Vagina (tissue), 2 donors: ENCODE data around the gene MTHFD1L. TPM values are rescaled to one million over a fixed set of nuclear protein-coding genes. Genes with fewer than 3 reads are reported as not detected.

Experiments used
- DNase-seq, 2 donors: peaks; one replicate each; pipeline ENCODE4 v3.0.0-alpha.2; 2017; ENCODE audit errors: extremely low spot score in 2 of 2
- H3K27ac ChIP-seq: fragments of 200-600 bp; sonication (generic); one replicate; pipeline ENCODE4 v1.5.1; 2019
- H3K27me3 ChIP-seq: fragments of 200-600 bp; sonication (generic); one replicate; pipeline ENCODE4 v1.5.1; 2019
- H3K36me3 ChIP-seq, 2 donors: fragments of 200-600 bp; sonication (generic); one replicate each; pipeline ENCODE4 v1.5.1; 2017 to 2019
- H3K4me1 ChIP-seq: fragments of 200-600 bp; sonication (generic); one replicate; pipeline ENCODE4 v1.5.1; 2019
- H3K4me3 ChIP-seq, 2 donors: fragments of 200-600 bp; sonication (generic); 1 replicate in 1 of 2; 2 replicates in 1 of 2; pipeline ENCODE4 v1.5.1; 2016 to 2019
- H3K9me3 ChIP-seq: fragments of 200-600 bp; sonication (generic); one replicate; pipeline ENCODE4 v1.5.1; 2019
- POLR2A ChIP-seq, 2 donors: fragments of 450-650 bp; IDR thresholded peaks; one replicate each; pipeline ENCODE4 v1.6.1; 2017; ENCODE audit warnings: antibody characterized with exemption in 2 of 2, mild to moderate bottlenecking in 2 of 2, moderate library complexity in 2 of 2
- POLR2AphosphoS5 ChIP-seq, 2 donors: sonication (generic); formaldehyde crosslinking; IDR thresholded peaks; one replicate each; pipeline ENCODE4 v1.9.0; 2017; ENCODE audit warnings: antibody characterized with exemption in 2 of 2, mild to moderate bottlenecking in 2 of 2, low read depth in 1 of 2; ENCODE audit not compliant: insufficient read depth in 1 of 2
- intact Hi-C: fragments of 100-400 bp; cut with DNase I; formaldehyde crosslinking; loops from one replicate; pipeline ENCODE4 v1.15.1; 2023
- total RNA-seq: library from RNA; depleted of rRNA; stranded (reverse); fragments of >200 nt; gene quantifications from one replicate; pipeline ENCODE4 v1.2.3, GENCODE V29; 2016
- TF ChIP-seq, protein P1 (sequence below), 3 experiments: fragments of 450-650 bp in 2 of 3; fragments of 200-600 bp in 1 of 3; sonication (generic) in 1 of 3; IDR thresholded peaks; one replicate each; pipeline ENCODE4 v1.5.1; 2017 to 2019; ENCODE audit warnings: antibody characterized with exemption in 3 of 3, mild to moderate bottlenecking in 2 of 3, moderate library complexity in 2 of 3

MTHFD1L gene
- total RNA-seq, 1 donor from 2014 or later: 2.7 TPM

DNA sequence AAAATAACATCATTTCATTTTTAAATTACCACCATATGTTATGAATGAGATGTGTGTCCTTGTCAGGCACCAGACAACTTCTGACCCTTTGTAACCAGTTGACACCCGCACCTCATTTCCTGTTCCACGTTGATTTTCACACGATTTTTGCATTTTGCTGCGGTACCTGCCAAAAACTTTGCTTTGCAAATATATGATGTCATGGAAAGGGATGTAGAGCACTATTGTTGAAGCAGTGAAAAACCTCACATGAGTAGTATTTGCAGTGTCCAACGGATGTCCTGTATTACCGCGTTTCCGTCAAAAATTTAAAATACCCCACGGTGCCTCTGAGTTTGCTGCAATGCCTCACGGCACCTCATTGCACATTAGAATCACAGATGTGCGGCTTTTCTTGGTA is 115.6 kb downstream of the MTHFD1L start:
- DNase-seq: peak in 1 of 2 donors; percentile 56
- Histone ChIP-seq H3K4me3 (no peak overlapping the region), H3K36me3 (no peaks in the 10 kb centered on the region), H3K9me3 (no peaks in the 10 kb centered on the region), H3K27ac (no peak overlapping the region), H3K4me1 (no peaks in the 10 kb centered on the region), H3K27me3 (no peaks in the 10 kb centered on the region)
- peak in 1 of 2 donors; percentile 80 for TF ChIP-seq POLR2AphosphoS5 (IDR thresholded peaks at IDR 0.05; ENCODE audit: insufficient read depth in 1 of 2, low read depth in 1 of 2)
- no peak for TF ChIP-seq POLR2A (IDR thresholded peaks at IDR 0.05)
- intact Hi-C loops: no loop called here

DNA sequence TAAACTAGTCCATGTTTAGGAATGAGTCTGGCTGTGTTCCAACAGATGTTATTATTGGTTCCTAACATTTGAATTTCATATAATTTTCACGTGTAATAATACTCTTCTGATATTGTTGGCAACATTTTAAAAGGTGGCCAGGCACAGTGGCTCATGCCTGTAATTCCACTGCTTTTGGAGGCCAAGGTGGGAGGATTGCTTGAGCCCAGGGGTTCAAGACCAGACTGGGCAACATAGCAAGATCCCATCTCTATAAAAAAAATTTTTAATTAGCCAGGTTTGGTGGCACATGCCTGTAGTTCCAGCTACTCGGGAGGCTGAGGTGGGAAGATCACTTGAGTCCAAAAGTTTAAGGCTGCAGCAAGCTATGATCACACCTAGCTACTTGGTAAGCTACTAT is 116.2 kb downstream of the MTHFD1L start:
- no peak for TF ChIP-seq POLR2A (IDR thresholded peaks at IDR 0.05)
- no peak for TF ChIP-seq POLR2AphosphoS5 (IDR thresholded peaks at IDR 0.05; ENCODE audit: insufficient read depth in 1 of 2, low read depth in 1 of 2)
- TF ChIP-seq, protein P1, sequence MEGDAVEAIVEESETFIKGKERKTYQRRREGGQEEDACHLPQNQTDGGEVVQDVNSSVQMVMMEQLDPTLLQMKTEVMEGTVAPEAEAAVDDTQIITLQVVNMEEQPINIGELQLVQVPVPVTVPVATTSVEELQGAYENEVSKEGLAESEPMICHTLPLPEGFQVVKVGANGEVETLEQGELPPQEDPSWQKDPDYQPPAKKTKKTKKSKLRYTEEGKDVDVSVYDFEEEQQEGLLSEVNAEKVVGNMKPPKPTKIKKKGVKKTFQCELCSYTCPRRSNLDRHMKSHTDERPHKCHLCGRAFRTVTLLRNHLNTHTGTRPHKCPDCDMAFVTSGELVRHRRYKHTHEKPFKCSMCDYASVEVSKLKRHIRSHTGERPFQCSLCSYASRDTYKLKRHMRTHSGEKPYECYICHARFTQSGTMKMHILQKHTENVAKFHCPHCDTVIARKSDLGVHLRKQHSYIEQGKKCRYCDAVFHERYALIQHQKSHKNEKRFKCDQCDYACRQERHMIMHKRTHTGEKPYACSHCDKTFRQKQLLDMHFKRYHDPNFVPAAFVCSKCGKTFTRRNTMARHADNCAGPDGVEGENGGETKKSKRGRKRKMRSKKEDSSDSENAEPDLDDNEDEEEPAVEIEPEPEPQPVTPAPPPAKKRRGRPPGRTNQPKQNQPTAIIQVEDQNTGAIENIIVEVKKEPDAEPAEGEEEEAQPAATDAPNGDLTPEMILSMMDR (IDR thresholded peaks at IDR 0.05): no peak
- Histone ChIP-seq H3K9me3 (no peaks in the 10 kb centered on the region), H3K4me1 (no peaks in the 10 kb centered on the region), H3K27me3 (no peaks in the 10 kb centered on the region), H3K4me3 (no peak overlapping the region), H3K36me3 (no peaks in the 10 kb centered on the region), H3K27ac (no peak overlapping the region)
- intact Hi-C loops: no loop called here
- DNase-seq: peak in 1 of 2 donors; percentile 34

DNA sequence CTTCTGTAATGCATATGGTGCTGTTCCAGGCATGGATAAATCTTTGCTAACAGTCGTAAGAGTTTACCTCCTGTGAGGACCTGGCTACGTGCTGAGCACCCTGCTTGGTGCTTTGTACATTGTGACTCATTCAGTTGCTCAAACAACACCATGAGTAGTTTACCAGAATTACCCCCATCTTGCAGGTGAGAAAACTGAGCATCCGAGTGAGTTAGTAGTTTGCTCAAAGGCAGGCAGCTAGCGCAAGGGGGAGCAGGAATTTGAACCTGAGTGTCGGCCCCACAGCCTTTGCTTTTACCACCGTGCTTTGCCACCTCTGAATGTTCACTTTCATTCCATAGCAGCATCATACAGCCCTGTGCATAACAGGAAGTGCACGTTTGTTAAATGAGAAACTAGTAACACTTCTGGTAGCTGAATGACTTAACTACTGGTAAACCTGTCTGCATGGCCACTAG is 121.9 kb downstream of the MTHFD1L start:
- H3K4me3 ChIP-seq: no peak overlapping the region
- H3K36me3 ChIP-seq: no peaks in the 10 kb centered on the region
- no peaks in the 10 kb centered on the region for H3K4me1 ChIP-seq
- DNase-seq: peak in 1 of 2 donors; percentile 62
- no peak for TF ChIP-seq POLR2A (IDR thresholded peaks at IDR 0.05)
- TF ChIP-seq, protein P1 (IDR thresholded peaks at IDR 0.05): no peak
- TF ChIP-seq POLR2AphosphoS5 (IDR thresholded peaks at IDR 0.05; ENCODE audit: insufficient read depth in 1 of 2, low read depth in 1 of 2): no peak
- intact Hi-C loops: no loop called here
- H3K9me3 ChIP-seq: no peaks in the 10 kb centered on the region
- no peak overlapping the region for H3K27ac ChIP-seq
- no peaks in the 10 kb centered on the region for H3K27me3 ChIP-seq

DNA sequence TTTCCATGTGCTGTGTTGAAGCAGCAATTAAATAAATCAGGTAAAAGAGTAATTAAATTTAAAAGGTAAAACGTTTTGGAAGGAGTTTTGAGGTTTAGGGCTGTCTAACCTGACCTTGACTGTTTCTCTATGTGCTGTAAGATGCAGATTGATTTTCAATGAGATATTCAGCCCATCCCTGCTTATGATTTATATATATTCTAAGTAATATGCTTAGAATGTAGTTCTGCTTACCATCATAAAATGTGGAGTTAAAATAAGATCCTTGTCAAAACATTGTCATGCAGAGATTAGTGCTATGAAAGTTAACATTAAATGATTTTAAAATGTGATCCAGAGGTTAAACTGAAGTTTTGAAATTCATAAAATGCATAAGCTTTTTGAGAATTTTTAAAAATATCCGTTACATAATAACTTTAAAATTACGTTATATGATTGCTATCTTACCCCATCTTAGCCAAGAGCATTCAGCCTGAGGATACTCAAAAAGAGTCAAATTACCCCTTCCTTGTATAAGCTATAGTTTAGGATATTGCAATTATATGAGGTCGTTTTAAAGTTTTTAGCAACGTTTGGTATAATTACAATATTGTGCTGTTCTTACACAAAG is 122.5 kb downstream of the MTHFD1L start:
- Histone ChIP-seq H3K27me3 (no peaks in the 10 kb centered on the region), H3K9me3 (no peaks in the 10 kb centered on the region), H3K36me3 (no peaks in the 10 kb centered on the region), H3K4me3 (no peak overlapping the region), H3K4me1 (no peaks in the 10 kb centered on the region), H3K27ac (no peak overlapping the region)
- TF ChIP-seq POLR2A (IDR thresholded peaks at IDR 0.05) (no peak), POLR2AphosphoS5 (IDR thresholded peaks at IDR 0.05; ENCODE audit: insufficient read depth in 1 of 2, low read depth in 1 of 2) (no peak)
- TF ChIP-seq, protein P1 (IDR thresholded peaks at IDR 0.05): no peak
- intact Hi-C loops: no loop called here
- DNase-seq: no peak

DNA sequence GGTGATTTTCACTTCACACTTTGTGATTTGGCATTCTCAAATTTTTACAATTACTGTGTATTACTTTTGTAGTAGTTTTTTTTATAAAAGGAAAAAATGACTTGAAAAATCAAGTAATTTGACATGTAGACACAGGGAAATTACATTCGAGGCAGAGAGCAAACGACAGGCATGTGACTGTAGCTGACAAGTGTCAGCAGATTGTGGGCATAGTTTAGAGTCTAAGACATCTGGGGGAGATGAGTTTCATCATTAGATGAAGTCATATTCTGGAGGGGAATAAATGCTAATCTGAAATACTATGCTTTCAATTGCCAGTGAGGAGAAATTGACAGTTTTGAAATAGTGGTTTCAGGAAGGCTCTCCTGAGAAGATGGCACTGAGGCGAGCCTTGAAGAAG is 126.0 kb downstream of the MTHFD1L start:
- TF ChIP-seq, protein P1 (IDR thresholded peaks at IDR 0.05): no peak
- intact Hi-C loops: no loop called here
- peak in 1 of 2 donors; percentile 25 for DNase-seq
- Histone ChIP-seq H3K36me3 (no peaks in the 10 kb centered on the region), H3K4me3 (no peak overlapping the region), H3K27ac (no peak overlapping the region), H3K4me1 (no peaks in the 10 kb centered on the region), H3K27me3 (no peaks in the 10 kb centered on the region), H3K9me3 (no peaks in the 10 kb centered on the region)
